ENCODE results near the gene BIN2. TPM values are rescaled to one million over a fixed set of nuclear protein-coding genes. Genes with fewer than 3 reads are reported as not detected.
"Not testable (repeated sequence)": the region's sequence is repeated elsewhere in the genome, so short reads cannot be mapped to it uniquely, and the experiment has no call there.

The BIN2 gene
- total RNA-seq, 4 donors from 2014 or later, result 1.7 to 8.3 (median 2.9) TPM

- Histone ChIP-seq H3K36me3 (no peaks in the 10 kb centered on the region), H3K9me3 (no peaks in the 10 kb centered on the region), H3K27ac (replicated peaks in 1 of 4) (no peak overlapping the region), H3K4me3 (no peak overlapping the region), H3K4me1 (no peaks in the 10 kb centered on the region), H3K27me3 (no peaks in the 10 kb centered on the region)
- WGBS, result 95% methylated on average over 1 of the region's 1 CpG
- TF ChIP-seq EP300 (IDR thresholded peaks at IDR 0.05) (no peak), CTCF (IDR thresholded peaks at IDR 0.05) (no peak), POLR2AphosphoS5 (IDR thresholded peaks at IDR 0.05) (no peak), POLR2A (IDR thresholded peaks at IDR 0.05; ENCODE audit: low read depth) (no peak)
- DNase-seq (ENCODE audit: extremely low spot score), result no peak
- intact Hi-C loops (cut with DNase I), result no loop called here
Measured at GRCh38 chr12:51311389-51311788, 12.6 kb downstream of the BIN2 start.

GRCh38 chr12:51307655-51308593 lies 16.1 kb downstream of the BIN2 start:
- intact Hi-C loops (cut with DNase I), result no loop called here
- H3K36me3 ChIP-seq, result no peaks in the 10 kb centered on the region
- TF ChIP-seq EP300 (IDR thresholded peaks at IDR 0.05), result no peak
- no peak for TF ChIP-seq POLR2AphosphoS5 (IDR thresholded peaks at IDR 0.05)
- no peak for TF ChIP-seq POLR2A (IDR thresholded peaks at IDR 0.05; ENCODE audit: low read depth)
- no peak for TF ChIP-seq CTCF (IDR thresholded peaks at IDR 0.05)

GRCh38 chr12:51306507-51306906 lies 17.5 kb downstream of the BIN2 start:
- Histone ChIP-seq H3K27ac (replicated peaks in 1 of 4) (no peak overlapping the region), H3K4me1 (no peaks in the 10 kb centered on the region), H3K9me3 (no peaks in the 10 kb centered on the region), H3K4me3 (no peak overlapping the region), H3K36me3 (no peaks in the 10 kb centered on the region), H3K27me3 (peaks cover 0 to 5% (median 0%) of the 10 kb centered on the region in 4 donors)
- TF ChIP-seq CTCF (IDR thresholded peaks at IDR 0.05), result no peak
- TF ChIP-seq POLR2A (IDR thresholded peaks at IDR 0.05; ENCODE audit: low read depth), result no peak
- no peak for TF ChIP-seq POLR2AphosphoS5 (IDR thresholded peaks at IDR 0.05)
- no peak for TF ChIP-seq EP300 (IDR thresholded peaks at IDR 0.05)
- intact Hi-C loops (cut with DNase I), result no loop called here
- no peak for DNase-seq (ENCODE audit: extremely low spot score)
- 80% methylated on average over 5 of the region's 5 CpGs for WGBS

More at GRCh38 chr12:51307655-51308593, 16.1 kb downstream of the BIN2 start:
- H3K27ac ChIP-seq (replicated peaks in 1 of 4), result no peak overlapping the region
- DNase-seq (ENCODE audit: extremely low spot score), result no peak
- H3K4me3 ChIP-seq, result no peak overlapping the region
- no peaks in the 10 kb centered on the region for H3K27me3 ChIP-seq
- whole genome bisulfite sequencing, result 79% methylated on average over 6 of the region's 6 CpGs
- H3K9me3 ChIP-seq, result no peaks in the 10 kb centered on the region
- no peaks in the 10 kb centered on the region for H3K4me1 ChIP-seq

- H3K9me3 ChIP-seq; H3K27ac ChIP-seq (replicated peaks in 1 of 4); H3K27me3 ChIP-seq; DNase-seq (ENCODE audit: extremely low spot score); intact Hi-C loops (cut with DNase I); H3K4me1 ChIP-seq; H3K36me3 ChIP-seq; H3K4me3 ChIP-seq: not testable (repeated sequence)
- WGBS, result 84% methylated on average over 10 of the region's 10 CpGs
Measured at GRCh38 chr12:51300768-51301167, 23.2 kb downstream of the BIN2 start.

- H3K9me3 ChIP-seq, result no peaks in the 10 kb centered on the region
- TF ChIP-seq POLR2AphosphoS5 (IDR thresholded peaks at IDR 0.05) (no peak), POLR2A (IDR thresholded peaks at IDR 0.05; ENCODE audit: low read depth) (no peak), EP300 (IDR thresholded peaks at IDR 0.05) (no peak), CTCF (IDR thresholded peaks at IDR 0.05) (no peak)
- H3K4me1 ChIP-seq, result no peaks in the 10 kb centered on the region
- H3K27me3 ChIP-seq, result no peaks in the 10 kb centered on the region
- H3K27ac ChIP-seq (replicated peaks in 1 of 4), result no peak overlapping the region
- no peak overlapping the region for H3K4me3 ChIP-seq
- DNase-seq (ENCODE audit: extremely low spot score), result no peak
- 80% methylated on average over 5 of the region's 5 CpGs for WGBS
- no peaks in the 10 kb centered on the region for H3K36me3 ChIP-seq
- intact Hi-C loops (cut with DNase I), result no loop called here
Measured at GRCh38 chr12:51295651-51296050, 28.3 kb downstream of the BIN2 start.

- H3K4me1 ChIP-seq; H3K9me3 ChIP-seq; DNase-seq (ENCODE audit: extremely low spot score); H3K27ac ChIP-seq (replicated peaks in 1 of 4); H3K27me3 ChIP-seq; H3K36me3 ChIP-seq; intact Hi-C loops (cut with DNase I); H3K4me3 ChIP-seq: not testable (repeated sequence)
- WGBS, result 85% methylated on average over 10 of the region's 10 CpGs
Measured at GRCh38 chr12:51294097-51294496, 29.9 kb downstream of the BIN2 start.
